Mammary epithelial cell (primary cell): ENCODE results near the gene RSRC1.

ENCODE experiments used
- EZH2 ChIP-seq: IDR thresholded peaks from 2 replicates; pipeline ENCODE4 v1.6.1; 2012; ENCODE audit warnings: low read length, inconsistent platforms, borderline replicate concordance
- TF ChIP-seq, protein P1 (sequence below), 2 donors: IDR thresholded peaks in 1 of 2; conservative IDR thresholded peaks in 1 of 2; 2 replicates each; pipeline ENCODE4 v1.5.1; 2011 to 2012; ENCODE audit warnings: inconsistent platforms in 2 of 2, low read length in 2 of 2, mild to moderate bottlenecking in 2 of 2, control low read depth in 1 of 2, low read depth in 1 of 2; ENCODE audit not compliant: insufficient read depth in 1 of 2; ENCODE audit errors: extremely low read depth in 1 of 2

DNA sequence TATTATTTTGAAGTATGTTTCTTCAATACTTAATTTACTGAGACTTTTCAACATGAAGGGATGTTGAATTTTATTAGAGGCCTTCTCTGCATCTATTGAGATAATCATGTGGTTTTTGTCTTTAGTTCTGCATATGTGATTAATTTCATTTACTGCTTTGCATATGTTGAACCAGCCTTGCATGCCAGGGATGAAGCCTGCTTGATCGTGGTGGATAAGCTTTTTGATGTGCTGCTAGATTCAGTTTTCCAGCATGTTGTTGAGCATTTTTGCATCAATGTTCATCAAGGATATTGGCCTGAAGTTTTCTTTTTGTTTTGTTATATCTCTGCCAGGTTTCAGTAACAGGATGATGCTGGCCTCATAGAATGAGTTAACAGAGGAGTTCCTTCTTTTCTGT lies 134.4 kb downstream of the RSRC1 start:
- TF ChIP-seq, protein P1, sequence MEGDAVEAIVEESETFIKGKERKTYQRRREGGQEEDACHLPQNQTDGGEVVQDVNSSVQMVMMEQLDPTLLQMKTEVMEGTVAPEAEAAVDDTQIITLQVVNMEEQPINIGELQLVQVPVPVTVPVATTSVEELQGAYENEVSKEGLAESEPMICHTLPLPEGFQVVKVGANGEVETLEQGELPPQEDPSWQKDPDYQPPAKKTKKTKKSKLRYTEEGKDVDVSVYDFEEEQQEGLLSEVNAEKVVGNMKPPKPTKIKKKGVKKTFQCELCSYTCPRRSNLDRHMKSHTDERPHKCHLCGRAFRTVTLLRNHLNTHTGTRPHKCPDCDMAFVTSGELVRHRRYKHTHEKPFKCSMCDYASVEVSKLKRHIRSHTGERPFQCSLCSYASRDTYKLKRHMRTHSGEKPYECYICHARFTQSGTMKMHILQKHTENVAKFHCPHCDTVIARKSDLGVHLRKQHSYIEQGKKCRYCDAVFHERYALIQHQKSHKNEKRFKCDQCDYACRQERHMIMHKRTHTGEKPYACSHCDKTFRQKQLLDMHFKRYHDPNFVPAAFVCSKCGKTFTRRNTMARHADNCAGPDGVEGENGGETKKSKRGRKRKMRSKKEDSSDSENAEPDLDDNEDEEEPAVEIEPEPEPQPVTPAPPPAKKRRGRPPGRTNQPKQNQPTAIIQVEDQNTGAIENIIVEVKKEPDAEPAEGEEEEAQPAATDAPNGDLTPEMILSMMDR (conservative IDR thresholded peaks at IDR 0.05 in 1 of 2, IDR thresholded peaks at IDR 0.05 in 1 of 2; ENCODE audit: extremely low read depth in 1 of 2, insufficient read depth in 1 of 2, low read depth in 1 of 2, low read length in 2 of 2) = no peak
- no peak for TF ChIP-seq EZH2
